Measurements from ENCODE around the gene NPAS1. TPM values are rescaled to one million over a fixed set of nuclear protein-coding genes. Genes with fewer than 3 reads are reported as not detected.

Gene NPAS1
- total and polyA plus RNA-seq, 2 of the 13 experiments (the other 11 are each of a cell fraction or from before 2014, with no cell fraction given): 0.35 to 2.9 TPM

GRCh38 chr19:46985542-46986415, 33.9 kb upstream of the NPAS1 start (continued):
- no peak for TF ChIP-seq ZXDC (CRISPR knock-in tag; IDR thresholded peaks at IDR 0.05)
- peak; percentile 52 for TF ChIP-seq TEAD3 (CRISPR knock-in tag; optimal IDR thresholded peaks at IDR 0.05; ENCODE audit: borderline replicate concordance)
- TF ChIP-seq SIX1 (CRISPR knock-in tag; IDR thresholded peaks at IDR 0.05; ENCODE audit: borderline replicate concordance): no peak
- no peak for TF ChIP-seq RXRB (CRISPR knock-in tag; IDR thresholded peaks at IDR 0.05; ENCODE audit: borderline replicate concordance)
- TF ChIP-seq ZBTB39 (CRISPR knock-in tag; IDR thresholded peaks at IDR 0.05): no peak
- no peak for TF ChIP-seq PRMT3 (CRISPR knock-in tag; IDR thresholded peaks at IDR 0.05; ENCODE audit: borderline replicate concordance, low read depth)
- TF ChIP-seq ATF7 (IDR thresholded peaks at IDR 0.05): no peak
- no peak for TF ChIP-seq ATF7 (CRISPR knock-in tag; IDR thresholded peaks at IDR 0.05)
- TF ChIP-seq DDIT3 (CRISPR knock-in tag; IDR thresholded peaks at IDR 0.05): no peak
- no peak for TF ChIP-seq CSRNP2 (CRISPR knock-in tag; conservative IDR thresholded peaks at IDR 0.05; ENCODE audit: low read depth)
- no peak for TF ChIP-seq ZMAT5 (CRISPR knock-in tag; IDR thresholded peaks at IDR 0.05; ENCODE audit: borderline replicate concordance, low read depth)
- TF ChIP-seq EP300 (IDR thresholded peaks at IDR 0.05; ENCODE audit: low read depth in 2 of 2, low read length in 2 of 2): no peak
- TF ChIP-seq EP300 (CRISPR knock-in tag; IDR thresholded peaks at IDR 0.05; ENCODE audit: borderline replicate concordance): no peak
- TF ChIP-seq ZNF816 (CRISPR knock-in tag; IDR thresholded peaks at IDR 0.05; ENCODE audit: borderline replicate concordance): no peak
- no peak for TF ChIP-seq IKZF4 (CRISPR knock-in tag; IDR thresholded peaks at IDR 0.05; ENCODE audit: borderline replicate concordance, low read depth, not compliant biosample characterization)
- no peak for TF ChIP-seq MED13 (CRISPR knock-in tag; IDR thresholded peaks at IDR 0.05)
- TF ChIP-seq ARID2 (CRISPR knock-in tag; IDR thresholded peaks at IDR 0.05; ENCODE audit: borderline replicate concordance): no peak
- TF ChIP-seq NFE2L2 (IDR thresholded peaks at IDR 0.05; ENCODE audit: low read length): no peak
- TF ChIP-seq ZNF430 (CRISPR knock-in tag; IDR thresholded peaks at IDR 0.05): no peak
